HepG2 (cell line): ENCODE results near the gene FHIP1B.

Source experiments
- ELF4 ChIP-seq: sonication (generic); formaldehyde crosslinking; IDR thresholded peaks from 2 replicates; pipeline ENCODE4 v1.5.0; 2020; ENCODE audit warnings: missing genetic modification reagents, mild to moderate bottlenecking, moderate library complexity, borderline replicate concordance
- FOXP1 ChIP-seq, 2 experiments: fragments of 450-650 bp in 1 of 2; IDR thresholded peaks; 2 replicates each; pipeline ENCODE4 v1.6.1; 2017 to 2018; ENCODE audit warnings: antibody characterized with exemption in 1 of 2
- MIER3 ChIP-seq: IDR thresholded peaks from 2 replicates; pipeline ENCODE4 v1.6.1; 2016; ENCODE audit warnings: missing compliant biosample characterization, borderline replicate concordance
- NCOR1 ChIP-seq: fragments of 200-600 bp; sonication (generic); IDR thresholded peaks from 2 replicates; pipeline ENCODE4 v1.7.0; 2017; ENCODE audit warnings: antibody characterized with exemption, low read length, borderline replicate concordance
- ONECUT2 ChIP-seq: sonication (generic); formaldehyde crosslinking; IDR thresholded peaks from 2 replicates; pipeline ENCODE4 v1.4.0; 2020; ENCODE audit warnings: missing genetic modification reagents
- SUZ12 ChIP-seq: fragments of 150-350 bp; IDR thresholded peaks from 2 replicates; pipeline ENCODE4 v1.6.1; 2014; ENCODE audit warnings: low read depth, low read length
- TAF1 ChIP-seq: sonication (generic); formaldehyde crosslinking; IDR thresholded peaks from 2 replicates; pipeline ENCODE4 v1.4.0; 2020; ENCODE audit warnings: missing genetic modification reagents
- ZBTB20 ChIP-seq: sonication (generic); formaldehyde crosslinking; IDR thresholded peaks from 2 replicates; pipeline ENCODE4 v1.8.1; 2023; ENCODE audit warnings: missing genetic modification reagents, low read depth, mild to moderate bottlenecking, borderline replicate concordance
- ZNF441 ChIP-seq: sonication (generic); formaldehyde crosslinking; IDR thresholded peaks from 2 replicates; pipeline ENCODE4 v1.7.0; 2021; ENCODE audit warnings: missing genetic modification reagents, borderline replicate concordance
- ZNF781 ChIP-seq: sonication (generic); formaldehyde crosslinking; IDR thresholded peaks from 2 replicates; pipeline ENCODE4 v1.5.1; 2020; ENCODE audit warnings: borderline replicate concordance, mild to moderate bottlenecking, missing genetic modification reagents; ENCODE audit errors: not compliant biosample characterization

GRCh38 chr11:6228520-6228919, 5.9 kb downstream of the FHIP1B start:
- TF ChIP-seq ZNF781 (CRISPR knock-in tag) (no peak), TAF1 (CRISPR knock-in tag) (no peak), FOXP1 (IDR thresholded peaks at IDR 0.05) (no peak), FOXP1 (CRISPR knock-in tag; IDR thresholded peaks at IDR 0.05) (no peak), ZBTB20 (CRISPR knock-in tag) (no peak), ONECUT2 (CRISPR knock-in tag) (no peak), ZNF441 (CRISPR knock-in tag) (no peak), SUZ12 (no peak), MIER3 (CRISPR knock-in tag) (no peak), NCOR1 (no peak), ELF4 (CRISPR knock-in tag) (no peak)
